GM12892 (cell line): ENCODE results near the gene PRPF31.

Experiments
- POLR2A ChIP-seq: IDR thresholded peaks from 2 replicates; pipeline ENCODE4 v1.6.1; 2011; ENCODE audit warnings: low read depth, low read length, control low read depth
- POLR2AphosphoS5 ChIP-seq: IDR thresholded peaks from 2 replicates; pipeline ENCODE4 v1.6.1; 2011; ENCODE audit warnings: low read depth, low read length, control low read depth

DNA sequence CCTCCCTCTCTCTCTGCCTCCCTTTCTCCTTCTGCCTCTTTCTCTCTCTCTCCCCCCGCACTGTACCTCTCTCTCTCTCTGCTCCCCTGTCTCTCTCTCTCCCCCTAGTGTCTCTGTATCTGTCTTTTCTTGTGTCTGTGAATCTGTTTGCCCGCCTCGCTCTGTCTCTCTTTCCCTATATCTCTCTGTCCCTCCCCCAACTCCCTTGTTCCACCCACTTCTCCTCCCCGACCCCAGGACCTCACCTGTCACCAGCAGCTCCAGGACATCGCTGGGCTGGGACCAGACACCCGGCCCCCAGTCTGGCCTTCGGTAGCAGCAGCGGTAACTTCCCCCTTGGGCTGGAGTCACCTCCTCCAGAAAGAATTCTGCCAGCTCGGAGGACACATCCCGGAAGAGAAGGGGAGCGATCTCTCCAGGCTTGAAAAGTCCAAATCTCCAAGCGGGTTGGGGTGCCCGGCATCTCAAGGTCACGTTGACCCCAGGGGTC lies 18.9 kb upstream of the PRPF31 start:
- TF ChIP-seq POLR2AphosphoS5 (no peak), POLR2A (no peak)
